ENCODE data around the gene PRKG1. TPM values are rescaled to one million over a fixed set of nuclear protein-coding genes. Genes with fewer than 3 reads are reported as not detected.

PRKG1 gene
- total and polyA plus RNA-seq, 4 donors, result 0.46 to 5.1 (median 1.5) TPM

GRCh38 chr10:52029628-52030027, 955.3 kb downstream of the PRKG1 start (continued):
- no peak for TF ChIP-seq ATF3 (IDR thresholded peaks at IDR 0.05)
- no peak for TF ChIP-seq ZBTB33 (IDR thresholded peaks at IDR 0.05)

GRCh38 chr10:52030051-52030790, 955.9 kb downstream of the PRKG1 start:
- Histone ChIP-seq H3K9ac (ENCODE audit: low read depth in 1 of 2, low read length in 2 of 2) (no peak overlapping the region), H3K27me3 (ENCODE audit: control insufficient read depth in 4 of 4, insufficient read depth in 4 of 4, low read length in 3 of 4) (no peaks in the 10 kb centered on the region), H3K4me1 (ENCODE audit: control insufficient read depth in 4 of 4, insufficient read depth in 4 of 4, low read length in 3 of 4) (no peaks in the 10 kb centered on the region), H3K9me3 (ENCODE audit: control insufficient read depth in 4 of 4, low read length in 3 of 4) (no peaks in the 10 kb centered on the region), H3K27ac (ENCODE audit: low read depth in 1 of 2, low read length in 2 of 2) (no peak overlapping the region), H3K4me3 (ENCODE audit: low read depth in 1 of 3, low read length in 3 of 3) (no peak overlapping the region), H3K36me3 (ENCODE audit: control insufficient read depth in 4 of 4, insufficient read depth in 3 of 4, low read depth in 1 of 4, low read length in 3 of 4) (no peaks in the 10 kb centered on the region)
- TF ChIP-seq EGR1 (IDR thresholded peaks at IDR 0.05; ENCODE audit: low read depth in 2 of 2), result no peak
- no peak for TF ChIP-seq FOXA1 (IDR thresholded peaks at IDR 0.05)
- TF ChIP-seq ATF3 (IDR thresholded peaks at IDR 0.05), result no peak
- TF ChIP-seq MAX (IDR thresholded peaks at IDR 0.05), result no peak
- no peak for TF ChIP-seq HNF4G (IDR thresholded peaks at IDR 0.05)
- no peak for TF ChIP-seq RXRA (IDR thresholded peaks at IDR 0.05)
- TF ChIP-seq GABPA (IDR thresholded peaks at IDR 0.05 in 1 of 2, conservative IDR thresholded peaks at IDR 0.05 in 1 of 2), result no peak
- TF ChIP-seq REST (IDR thresholded peaks at IDR 0.05), result no peak
- TF ChIP-seq YY1 (IDR thresholded peaks at IDR 0.05), result no peak
- TF ChIP-seq NR2F2 (IDR thresholded peaks at IDR 0.05), result no peak
- TF ChIP-seq FOXA2 (IDR thresholded peaks at IDR 0.05), result no peak
- DNase-seq (ENCODE audit: low spot score), result no peak
- 50% methylated on average over 6 of the region's 6 CpGs for WGBS

- no peaks in the 10 kb centered on the region for H3K36me3 ChIP-seq (ENCODE audit: control insufficient read depth in 4 of 4, insufficient read depth in 3 of 4, low read depth in 1 of 4, low read length in 3 of 4)
- no peaks in the 10 kb centered on the region for H3K27me3 ChIP-seq (ENCODE audit: control insufficient read depth in 4 of 4, insufficient read depth in 4 of 4, low read length in 3 of 4)
- no peaks in the 10 kb centered on the region for H3K9me3 ChIP-seq (ENCODE audit: control insufficient read depth in 4 of 4, low read length in 3 of 4)
- H3K9ac ChIP-seq (ENCODE audit: low read depth in 1 of 2, low read length in 2 of 2), result no peak overlapping the region
- no peak overlapping the region for H3K4me3 ChIP-seq (ENCODE audit: low read depth in 1 of 3, low read length in 3 of 3)
- WGBS, result 81% methylated on average over 1 of the region's 1 CpG
- no peaks in the 10 kb centered on the region for H3K4me1 ChIP-seq (ENCODE audit: control insufficient read depth in 4 of 4, insufficient read depth in 4 of 4, low read length in 3 of 4)
- no peak for DNase-seq (ENCODE audit: low spot score)
- no peak overlapping the region for H3K27ac ChIP-seq (ENCODE audit: low read depth in 1 of 2, low read length in 2 of 2)
- TF ChIP-seq FOXA2 (IDR thresholded peaks at IDR 0.05) (no peak), ATF3 (IDR thresholded peaks at IDR 0.05) (no peak), NR2F2 (IDR thresholded peaks at IDR 0.05) (no peak), EGR1 (IDR thresholded peaks at IDR 0.05; ENCODE audit: low read depth in 2 of 2) (no peak), TAF1 (conservative IDR thresholded peaks at IDR 0.05) (no peak), ZBTB33 (IDR thresholded peaks at IDR 0.05) (no peak), HNF4G (IDR thresholded peaks at IDR 0.05) (no peak), YY1 (IDR thresholded peaks at IDR 0.05) (no peak), REST (IDR thresholded peaks at IDR 0.05) (no peak), RAD21 (IDR thresholded peaks at IDR 0.05) (no peak), FOXA1 (IDR thresholded peaks at IDR 0.05) (no peak)
Observed at GRCh38 chr10:52030975-52031374, 956.7 kb downstream of the PRKG1 start.
